GM23338 (cell line): Measurements from ENCODE around the gene ARF3. TPM values are rescaled to one million over a fixed set of nuclear protein-coding genes. Genes with fewer than 3 reads are reported as not detected.

ENCODE experiments used
- ATAC-seq: fragments of 200-7000 bp; cut with Tn5 transposase; 3 replicates; pipeline ENCODE4 v1.9.1; 2020
- DNase-seq: peaks from one replicate; pipeline ENCODE4 v3.0.0-alpha.2; 2015; ENCODE audit warnings: low spot score
- H2AFZ ChIP-seq: fragments of 200-600 bp; sonication (generic); 2 replicates; pipeline ENCODE4 v1.8.0; 2016; ENCODE audit warnings: antibody characterized with exemption, mild to moderate bottlenecking, moderate library complexity
- H3F3A ChIP-seq: fragments of 200-600 bp; sonication (generic); replicated peaks from 2 replicates; pipeline ENCODE4 v1.8.0; 2017; ENCODE audit warnings: antibody characterized with exemption, mixed run types, low read depth
- H3K27ac ChIP-seq: fragments of 200-600 bp; sonication (generic); 2 replicates; pipeline ENCODE4 v1.6.1; 2016; ENCODE audit warnings: low read depth
- H3K27me3 ChIP-seq: fragments of 200-600 bp; sonication (generic); 2 replicates; pipeline ENCODE4 v1.8.0; 2016; ENCODE audit warnings: mild to moderate bottlenecking, mixed run types, moderate library complexity; ENCODE audit not compliant: insufficient read depth
- H3K36me3 ChIP-seq: fragments of 200-600 bp; sonication (generic); 2 replicates; pipeline ENCODE4 v1.8.0; 2016; ENCODE audit warnings: mild to moderate bottlenecking; ENCODE audit not compliant: insufficient read depth
- H3K4me1 ChIP-seq: fragments of 200-600 bp; sonication (generic); 2 replicates; pipeline ENCODE4 v1.8.0; 2016; ENCODE audit warnings: mild to moderate bottlenecking, moderate library complexity; ENCODE audit not compliant: insufficient read depth
- H3K4me2 ChIP-seq: fragments of 200-600 bp; sonication (generic); 2 replicates; pipeline ENCODE4 v1.7.1; 2017; ENCODE audit warnings: mixed run types
- H3K4me3 ChIP-seq: fragments of 200-600 bp; sonication (generic); 2 replicates; pipeline ENCODE4 v1.6.1; 2016; ENCODE audit warnings: mixed run types
- H3K79me2 ChIP-seq: fragments of 200-600 bp; sonication (generic); replicated peaks from 2 replicates; pipeline ENCODE4 v1.8.0; 2017; ENCODE audit warnings: mild to moderate bottlenecking; ENCODE audit not compliant: insufficient read depth
- H3K9me2 ChIP-seq: fragments of 200-600 bp; sonication (generic); 2 replicates; pipeline ENCODE4 v1.8.0; 2017; ENCODE audit not compliant: insufficient read depth
- H4K20me1 ChIP-seq: fragments of 200-600 bp; sonication (generic); replicated peaks from 2 replicates; pipeline ENCODE4 v1.8.0; 2017; ENCODE audit warnings: mild to moderate bottlenecking; ENCODE audit not compliant: insufficient read depth
- H3K27ac Mint-ChIP-seq: 2 replicates; pipeline ENCODE4 v1.8.0; 2020; ENCODE audit warnings: inconsistent platforms, mild to moderate bottlenecking, moderate library complexity, mixed read lengths
- H3K27me3 Mint-ChIP-seq: 3 replicates; pipeline ENCODE4 v1.8.0; 2022; ENCODE audit warnings: low read depth, mild to moderate bottlenecking, moderate library complexity, mixed read lengths, inconsistent platforms; ENCODE audit not compliant: insufficient read depth, poor library complexity
- H3K36me3 Mint-ChIP-seq: 3 replicates; pipeline ENCODE4 v1.8.0; 2021; ENCODE audit warnings: low read depth, mild to moderate bottlenecking, inconsistent platforms, moderate library complexity, mixed read lengths
- H3K4me1 Mint-ChIP-seq: 3 replicates; pipeline ENCODE4 v1.8.0; 2020; ENCODE audit warnings: mild to moderate bottlenecking, inconsistent platforms, mixed read lengths
- H3K4me3 Mint-ChIP-seq: 3 replicates; pipeline ENCODE4 v1.8.0; 2021; ENCODE audit warnings: moderate library complexity, mild to moderate bottlenecking, inconsistent platforms, mixed read lengths
- H3K9me3 Mint-ChIP-seq: 3 replicates; pipeline ENCODE4 v1.8.0; 2020; ENCODE audit warnings: moderate library complexity, mild to moderate bottlenecking, inconsistent platforms, mixed read lengths
- CREB1 ChIP-seq: fragments of 250-450 bp; sonication (Bioruptor Pico); IDR thresholded peaks from 2 replicates; pipeline ENCODE4 v1.5.0; 2020; ENCODE audit warnings: low read depth, mild to moderate bottlenecking, moderate library complexity
- ETS1 ChIP-seq: IDR thresholded peaks from 2 replicates; pipeline ENCODE4 v1.6.1; 2016; ENCODE audit warnings: antibody characterized with exemption
- EZH2 ChIP-seq: fragments of 200-600 bp; sonication (generic); IDR thresholded peaks from one replicate; pipeline ENCODE4 v1.8.0; 2017; ENCODE audit warnings: antibody characterized with exemption, mild to moderate bottlenecking, low read depth; ENCODE audit not compliant: unreplicated experiment
- EZH2phosphoT487 ChIP-seq: fragments of 200-600 bp; sonication (generic); IDR thresholded peaks from one replicate; pipeline ENCODE4 v1.8.1; 2018; ENCODE audit warnings: antibody characterized with exemption; ENCODE audit not compliant: unreplicated experiment
- NANOG ChIP-seq: IDR thresholded peaks from 2 replicates; pipeline ENCODE4 v1.6.1; 2016; ENCODE audit warnings: antibody characterized with exemption, borderline replicate concordance
- POLR2AphosphoS5 ChIP-seq: IDR thresholded peaks from 2 replicates; pipeline ENCODE4 v1.6.1; 2016; ENCODE audit warnings: antibody characterized with exemption, low read depth
- STAT1 ChIP-seq: IDR thresholded peaks from one replicate; pipeline ENCODE4 v1.6.1; 2016; ENCODE audit warnings: antibody characterized with exemption; ENCODE audit not compliant: unreplicated experiment
- ZNF114 ChIP-seq: fragments of 250-450 bp; sonication (Bioruptor Pico); IDR thresholded peaks from 2 replicates; pipeline ENCODE4 v1.5.0; 2020; ENCODE audit warnings: mild to moderate bottlenecking, moderate library complexity
- ZNF331 ChIP-seq: fragments of 250-450 bp; sonication (Bioruptor Pico); IDR thresholded peaks from 2 replicates; pipeline ENCODE4 v1.5.0; 2020; ENCODE audit warnings: low read depth, mild to moderate bottlenecking, moderate library complexity
- polyA plus RNA-seq: library from polyadenylated mRNA; unstranded; fragments of >200 nt; fragmentation: Nextera tagmentation; extraction: Ambion mirVana; gene quantifications from 2 replicates; pipeline ENCODE4 v1.2.1, GENCODE V29; 2016
- total RNA-seq: library from RNA; depleted of rRNA; stranded (reverse); fragments of >200 nt; shearing (Covaris generic); gene quantifications from 2 replicates; pipeline ENCODE4 v1.2.3, GENCODE V29; 2014
- TF ChIP-seq, protein P1 (sequence below): IDR thresholded peaks from one replicate; pipeline ENCODE4 v1.6.1; 2018; ENCODE audit warnings: antibody characterized with exemption; ENCODE audit not compliant: unreplicated experiment
- TF ChIP-seq, protein P2 (sequence below), 2 experiments: fragments of 200-600 bp in 1 of 2; sonication (generic) in 1 of 2; conservative IDR thresholded peaks; 2 replicates each; pipeline versions ENCODE4 v1.5.1 to v1.6.1; 2016 to 2017; ENCODE audit warnings: antibody characterized with exemption in 2 of 2, low read depth in 2 of 2, mild to moderate bottlenecking in 2 of 2, moderate library complexity in 1 of 2

The ARF3 gene
- total and polyA plus RNA-seq, 2 experiments from 2014 or later: 53.9 to 125 TPM

DNA sequence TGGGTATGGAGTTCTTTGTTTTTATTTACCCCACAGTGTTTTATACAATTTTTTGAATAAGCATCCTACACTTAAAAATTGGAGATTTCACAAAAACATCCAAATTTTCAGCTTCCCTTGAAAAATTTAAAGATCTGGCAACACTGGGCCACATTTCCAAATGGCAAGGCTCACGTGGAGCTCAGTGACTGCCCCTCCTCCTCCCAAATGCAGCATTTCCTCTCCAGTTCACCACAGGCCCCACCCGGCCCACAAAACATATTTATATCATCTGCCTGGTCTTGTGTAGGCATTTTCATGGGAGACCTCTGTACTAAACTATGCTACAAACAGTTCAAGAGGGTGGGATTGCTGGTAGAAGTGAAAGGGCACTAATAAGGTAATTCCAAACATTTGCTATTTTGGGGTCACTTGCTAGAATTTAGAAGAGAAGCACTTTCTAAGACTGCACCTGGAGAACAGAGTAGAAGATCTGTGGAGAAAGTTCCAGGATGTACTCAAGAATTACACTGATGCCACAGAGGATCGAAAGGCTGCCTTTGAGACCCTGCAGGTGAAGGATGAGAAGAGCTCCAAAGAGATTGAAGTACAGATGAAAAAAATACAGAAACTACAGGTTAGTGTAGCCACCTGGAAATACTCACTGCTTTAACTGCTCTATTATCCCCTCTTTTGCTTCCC lies 39.3 kb downstream of the ARF3 start:
- 0 out of 2 replicates have a peak overlapping the region, but pooled peaks have one; percentile 12 for H3K27ac Mint-ChIP-seq
- peaks cover 43% of the 10 kb centered on the region for H3K36me3 Mint-ChIP-seq
- no peaks in the 10 kb centered on the region for H3K9me2 ChIP-seq
- no peak overlapping the region for H3K4me3 ChIP-seq
- no peaks in the 10 kb centered on the region for H3K4me1 ChIP-seq
- peaks cover 8% of the 10 kb centered on the region for H3K27me3 Mint-ChIP-seq
- H3K4me1 Mint-ChIP-seq: no peaks in the 10 kb centered on the region; the same call in 2 of the 3 replicates
- H3K27ac ChIP-seq: no peak overlapping the region
- no peak for DNase-seq
- no peaks in the 10 kb centered on the region for H3F3A ChIP-seq
- peaks cover 9% of the 10 kb centered on the region for H3K36me3 ChIP-seq
- no peak for TF ChIP-seq STAT1
- no peak for TF ChIP-seq EZH2
- TF ChIP-seq NANOG: no peak
- no peak for TF ChIP-seq ZNF114 (CRISPR knock-in tag)
- no peak for TF ChIP-seq ETS1
- no peak for ATAC-seq
- H3K4me2 ChIP-seq: no peak overlapping the region
- no peak overlapping the region for H2AFZ ChIP-seq
- peaks cover 6% of the 10 kb centered on the region; the same call in 2 of the 3 replicates for H3K9me3 Mint-ChIP-seq
- H3K79me2 ChIP-seq: no peaks in the 10 kb centered on the region
- no peaks in the 10 kb centered on the region for H3K27me3 ChIP-seq
- no peak overlapping the region for H3K4me3 Mint-ChIP-seq
- 0 out of 2 replicates have a peak, but pooled peaks cover 2% of the 10 kb centered on the region for H4K20me1 ChIP-seq

- Mint-ChIP-seq H3K27ac (no peak overlapping the region), H3K4me3 (no peak overlapping the region), H3K4me1 (no peaks in the 10 kb centered on the region), H3K36me3 (no peaks in the 10 kb centered on the region; the same call in 2 of the 3 replicates), H3K27me3 (peaks cover 3% of the 10 kb centered on the region), H3K9me3 (no peaks in the 10 kb centered on the region)
- H3K36me3 ChIP-seq: no peaks in the 10 kb centered on the region
- no peak overlapping the region for H3K4me3 ChIP-seq
- no peaks in the 10 kb centered on the region for H3K27me3 ChIP-seq
- no peak overlapping the region for H2AFZ ChIP-seq
- H3K9me2 ChIP-seq: no peaks in the 10 kb centered on the region
- no peak for ATAC-seq
- no peak overlapping the region for H3K27ac ChIP-seq
- H3K79me2 ChIP-seq: no peaks in the 10 kb centered on the region
- H3K4me1 ChIP-seq: no peaks in the 10 kb centered on the region
- no peak for DNase-seq
- H3K4me2 ChIP-seq: no peak overlapping the region
- no peaks in the 10 kb centered on the region for H3F3A ChIP-seq
- no peaks in the 10 kb centered on the region for H4K20me1 ChIP-seq
- TF ChIP-seq, protein P1, sequence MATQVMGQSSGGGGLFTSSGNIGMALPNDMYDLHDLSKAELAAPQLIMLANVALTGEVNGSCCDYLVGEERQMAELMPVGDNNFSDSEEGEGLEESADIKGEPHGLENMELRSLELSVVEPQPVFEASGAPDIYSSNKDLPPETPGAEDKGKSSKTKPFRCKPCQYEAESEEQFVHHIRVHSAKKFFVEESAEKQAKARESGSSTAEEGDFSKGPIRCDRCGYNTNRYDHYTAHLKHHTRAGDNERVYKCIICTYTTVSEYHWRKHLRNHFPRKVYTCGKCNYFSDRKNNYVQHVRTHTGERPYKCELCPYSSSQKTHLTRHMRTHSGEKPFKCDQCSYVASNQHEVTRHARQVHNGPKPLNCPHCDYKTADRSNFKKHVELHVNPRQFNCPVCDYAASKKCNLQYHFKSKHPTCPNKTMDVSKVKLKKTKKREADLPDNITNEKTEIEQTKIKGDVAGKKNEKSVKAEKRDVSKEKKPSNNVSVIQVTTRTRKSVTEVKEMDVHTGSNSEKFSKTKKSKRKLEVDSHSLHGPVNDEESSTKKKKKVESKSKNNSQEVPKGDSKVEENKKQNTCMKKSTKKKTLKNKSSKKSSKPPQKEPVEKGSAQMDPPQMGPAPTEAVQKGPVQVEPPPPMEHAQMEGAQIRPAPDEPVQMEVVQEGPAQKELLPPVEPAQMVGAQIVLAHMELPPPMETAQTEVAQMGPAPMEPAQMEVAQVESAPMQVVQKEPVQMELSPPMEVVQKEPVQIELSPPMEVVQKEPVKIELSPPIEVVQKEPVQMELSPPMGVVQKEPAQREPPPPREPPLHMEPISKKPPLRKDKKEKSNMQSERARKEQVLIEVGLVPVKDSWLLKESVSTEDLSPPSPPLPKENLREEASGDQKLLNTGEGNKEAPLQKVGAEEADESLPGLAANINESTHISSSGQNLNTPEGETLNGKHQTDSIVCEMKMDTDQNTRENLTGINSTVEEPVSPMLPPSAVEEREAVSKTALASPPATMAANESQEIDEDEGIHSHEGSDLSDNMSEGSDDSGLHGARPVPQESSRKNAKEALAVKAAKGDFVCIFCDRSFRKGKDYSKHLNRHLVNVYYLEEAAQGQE: no peak
- TF ChIP-seq, protein P2, sequence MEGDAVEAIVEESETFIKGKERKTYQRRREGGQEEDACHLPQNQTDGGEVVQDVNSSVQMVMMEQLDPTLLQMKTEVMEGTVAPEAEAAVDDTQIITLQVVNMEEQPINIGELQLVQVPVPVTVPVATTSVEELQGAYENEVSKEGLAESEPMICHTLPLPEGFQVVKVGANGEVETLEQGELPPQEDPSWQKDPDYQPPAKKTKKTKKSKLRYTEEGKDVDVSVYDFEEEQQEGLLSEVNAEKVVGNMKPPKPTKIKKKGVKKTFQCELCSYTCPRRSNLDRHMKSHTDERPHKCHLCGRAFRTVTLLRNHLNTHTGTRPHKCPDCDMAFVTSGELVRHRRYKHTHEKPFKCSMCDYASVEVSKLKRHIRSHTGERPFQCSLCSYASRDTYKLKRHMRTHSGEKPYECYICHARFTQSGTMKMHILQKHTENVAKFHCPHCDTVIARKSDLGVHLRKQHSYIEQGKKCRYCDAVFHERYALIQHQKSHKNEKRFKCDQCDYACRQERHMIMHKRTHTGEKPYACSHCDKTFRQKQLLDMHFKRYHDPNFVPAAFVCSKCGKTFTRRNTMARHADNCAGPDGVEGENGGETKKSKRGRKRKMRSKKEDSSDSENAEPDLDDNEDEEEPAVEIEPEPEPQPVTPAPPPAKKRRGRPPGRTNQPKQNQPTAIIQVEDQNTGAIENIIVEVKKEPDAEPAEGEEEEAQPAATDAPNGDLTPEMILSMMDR (conservative IDR thresholded peaks at IDR 0.05; ENCODE audit: low read depth in 2 of 2): no peak
- no peak for TF ChIP-seq NANOG
- TF ChIP-seq POLR2AphosphoS5: no peak
- TF ChIP-seq EZH2: no peak
- TF ChIP-seq EZH2phosphoT487: no peak
- no peak for TF ChIP-seq ETS1
- no peak for TF ChIP-seq ZNF114 (CRISPR knock-in tag)
- no peak for TF ChIP-seq STAT1
- TF ChIP-seq ZNF331 (CRISPR knock-in tag): no peak
- TF ChIP-seq CREB1 (CRISPR knock-in tag): no peak
These were observed 47.1 kb downstream of the ARF3 start for GRCh38 chr12:48910196-48910595.
